ENCODE data around the gene C3orf70. TPM values are rescaled to one million over a fixed set of nuclear protein-coding genes. Genes with fewer than 3 reads are reported as not detected.

Gene C3orf70, protein sequence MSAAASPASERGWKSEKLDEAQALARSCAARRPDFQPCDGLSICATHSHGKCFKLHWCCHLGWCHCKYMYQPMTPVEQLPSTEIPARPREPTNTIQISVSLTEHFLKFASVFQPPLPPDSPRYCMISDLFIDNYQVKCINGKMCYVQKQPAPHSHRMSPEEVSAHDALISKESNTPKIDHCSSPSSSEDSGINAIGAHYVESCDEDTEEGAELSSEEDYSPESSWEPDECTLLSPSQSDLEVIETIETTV
- under 1 TPM in 1 of 2 experiments, not detected in 1; 0.07 TPM for total RNA-seq
- not detected for polyA plus RNA-seq

DNA sequence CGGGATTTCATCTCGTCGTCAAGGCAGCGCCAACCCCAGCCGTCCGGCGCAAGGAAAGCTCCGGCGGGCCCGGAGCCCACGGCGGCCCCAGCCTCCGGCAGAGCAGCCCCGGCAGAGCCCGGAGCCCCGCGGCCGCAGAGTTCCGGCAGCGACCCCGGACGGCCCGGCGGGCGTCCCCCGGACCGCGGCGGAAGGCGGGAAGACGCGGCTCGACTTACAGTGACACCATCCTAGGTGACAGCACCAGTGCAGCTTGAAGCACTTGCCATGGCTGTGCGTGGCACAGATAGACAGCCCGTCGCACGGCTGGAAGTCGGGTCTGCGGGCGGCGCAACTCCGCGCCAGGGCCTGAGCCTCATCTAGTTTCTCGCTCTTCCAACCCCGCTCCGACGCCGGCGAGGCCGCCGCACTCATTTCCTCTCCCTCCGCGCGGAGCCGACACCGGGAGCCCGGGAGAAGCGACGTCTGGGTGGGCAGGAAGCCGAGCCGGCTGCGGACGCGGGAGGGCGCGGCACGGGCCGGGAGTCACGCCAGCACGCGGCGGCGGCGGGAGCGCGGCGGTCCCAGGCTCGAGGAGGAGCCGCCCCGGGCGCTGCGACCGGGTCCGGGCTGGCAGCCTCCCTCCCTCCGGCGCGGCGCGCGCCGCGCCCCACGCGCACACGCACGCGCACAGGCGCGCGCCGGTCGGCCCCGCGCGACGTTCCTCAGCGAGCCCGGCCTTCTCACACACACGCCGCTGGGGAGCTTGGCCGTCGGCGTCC, at the start of gene C3orf70:
Gene C3orf70 (minus strand): TSS at position 651 of the 761 bp plus-strand sequence. CDS start 237 bp downstream, at position 414.
- Histone ChIP-seq H3K9me3 (ENCODE audit: low read length) (no peaks in the 10 kb centered on the region), H3K27me3 (ENCODE audit: insufficient read depth, low read length, poor library complexity, severe bottlenecking) (peaks cover 30% of the 10 kb centered on the region), H3K4me1 (ENCODE audit: insufficient read depth, low read length) (no peaks in the 10 kb centered on the region), H3K27ac (ENCODE audit: low read depth, low read length) (no peak within 1 kb of the TSS), H3K36me3 (ENCODE audit: insufficient read depth, low read length) (no peaks in the 10 kb centered on the region), H3K4me3 (ENCODE audit: low read length) (no peak within 1 kb of the TSS)
- Mint-ChIP-seq H3K27me3 (peaks cover 31 to 39% of the 10 kb centered on the region in 2 donors), H3K27ac (no peak within 1 kb of the TSS), H3K9me3 (peaks cover 0 to 2% (median 0%) of the 10 kb centered on the region in 5 donors), H3K4me1 (peaks cover 4 to 7% (median 7%) of the 10 kb centered on the region in 3 donors), H3K36me3 (no peaks in the 10 kb centered on the region), H3K4me3 (peak within 1 kb of the TSS; percentile 48 to 81 (median 70))
- CTCF ChIA-PET, result no interaction called here
- DNase-seq, result peak in 2 of 5 donors; percentile 6 to 7
- POLR2A ChIA-PET, result no interaction called here

DNA sequence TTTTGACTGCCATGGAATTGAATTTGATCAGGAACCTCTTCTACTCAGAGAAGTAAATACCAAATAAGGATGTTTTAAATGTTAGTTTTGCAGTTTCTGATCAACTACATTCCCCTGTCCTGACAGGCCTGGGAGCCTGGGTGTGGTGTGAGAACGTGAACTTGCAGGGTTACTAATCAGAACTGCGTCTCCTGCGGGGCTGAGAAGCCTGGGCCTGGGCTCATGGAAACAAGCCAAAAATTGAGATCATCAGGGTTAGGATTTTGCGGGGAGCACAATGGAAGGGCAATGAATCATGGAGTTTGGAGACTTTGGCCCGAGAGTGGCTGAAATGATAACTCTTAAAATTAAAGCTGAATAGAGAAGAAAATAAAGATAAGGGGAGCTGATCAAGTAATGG, 47.8 kb upstream of the C3orf70 start:
- H3K27me3 Mint-ChIP-seq, result no peaks in the 10 kb centered on the region
- no peaks in the 10 kb centered on the region for H3K9me3 Mint-ChIP-seq
- H3K36me3 ChIP-seq (ENCODE audit: insufficient read depth, low read length), result no peaks in the 10 kb centered on the region

DNA sequence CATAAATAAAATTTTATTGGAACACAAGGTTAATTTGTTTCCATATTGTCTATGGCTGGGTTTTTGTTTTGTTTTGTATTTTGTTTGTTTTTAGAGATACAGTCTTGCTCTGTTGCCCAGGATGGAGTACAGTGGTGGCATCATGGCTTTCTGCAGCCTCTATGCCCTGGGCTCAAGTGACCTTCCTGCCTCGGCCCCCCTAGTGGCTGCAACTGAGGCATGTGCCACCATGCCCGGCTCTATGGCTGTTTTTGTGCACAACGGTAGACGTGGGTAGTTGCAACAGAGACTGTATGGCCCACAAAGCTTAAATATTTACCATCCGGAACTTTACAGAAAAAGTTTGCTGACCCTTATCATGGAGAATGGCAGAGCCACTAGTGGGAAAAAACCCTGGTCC, 46.8 kb upstream of the C3orf70 start:
- no peaks in the 10 kb centered on the region for H3K27me3 ChIP-seq (ENCODE audit: insufficient read depth, low read length, poor library complexity, severe bottlenecking)
- H3K27ac Mint-ChIP-seq, result no peak overlapping the region
- no peaks in the 10 kb centered on the region for H3K4me1 ChIP-seq (ENCODE audit: insufficient read depth, low read length)
- DNase-seq, result no peak
- H3K27ac ChIP-seq (ENCODE audit: low read depth, low read length), result no peak overlapping the region
- H3K27me3 Mint-ChIP-seq, result no peaks in the 10 kb centered on the region
- no peaks in the 10 kb centered on the region for H3K9me3 ChIP-seq (ENCODE audit: low read length)
- H3K9me3 Mint-ChIP-seq, result peaks cover 0 to 4% (median 0%) of the 10 kb centered on the region in 5 donors
- H3K36me3 Mint-ChIP-seq, result peaks cover 3 to 23% (median 10%) of the 10 kb centered on the region in 3 donors
- H3K4me3 Mint-ChIP-seq, result no peak overlapping the region
- ChIA-PET CTCF (no interaction called here), POLR2A (no interaction called here)
- no peaks in the 10 kb centered on the region for H3K4me1 Mint-ChIP-seq
- H3K4me3 ChIP-seq (ENCODE audit: low read length), result no peak overlapping the region
- no peaks in the 10 kb centered on the region for H3K36me3 ChIP-seq (ENCODE audit: insufficient read depth, low read length)

More for the DNA sequence above, 47.8 kb upstream of the C3orf70 start:
- H3K27ac ChIP-seq (ENCODE audit: low read depth, low read length), result no peak overlapping the region
- Mint-ChIP-seq H3K4me3 (no peak overlapping the region), H3K36me3 (peaks cover 3 to 14% (median 10%) of the 10 kb centered on the region in 3 donors), H3K27ac (no peak overlapping the region), H3K4me1 (no peaks in the 10 kb centered on the region)
- ChIA-PET POLR2A (no interaction called here), CTCF (no interaction called here)
- H3K9me3 ChIP-seq (ENCODE audit: low read length), result no peaks in the 10 kb centered on the region
- H3K27me3 ChIP-seq (ENCODE audit: insufficient read depth, low read length, poor library complexity, severe bottlenecking), result no peaks in the 10 kb centered on the region
- no peak overlapping the region for H3K4me3 ChIP-seq (ENCODE audit: low read length)
- no peak for DNase-seq
- H3K4me1 ChIP-seq (ENCODE audit: insufficient read depth, low read length), result no peaks in the 10 kb centered on the region

DNA sequence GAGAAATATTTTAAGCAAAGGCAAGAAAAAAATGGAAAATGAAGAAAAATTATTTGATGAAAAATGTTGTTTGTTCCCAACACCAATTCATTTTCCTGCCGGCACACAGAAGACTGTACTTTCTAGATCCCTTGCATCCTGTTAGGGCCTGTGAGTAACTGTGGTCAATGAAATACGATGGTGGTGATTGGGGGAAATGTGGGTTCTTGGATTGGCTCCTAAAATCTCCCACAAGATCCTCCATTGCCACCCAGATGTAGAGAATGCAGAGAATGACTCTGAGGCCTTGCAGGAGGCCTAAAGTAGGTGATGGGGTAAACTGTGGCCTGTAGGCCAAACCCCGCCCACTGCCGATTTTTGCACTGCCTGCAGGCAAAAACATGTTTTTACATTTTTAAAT, 46.3 kb upstream of the C3orf70 start:
- H3K27me3 Mint-ChIP-seq, result no peaks in the 10 kb centered on the region
- POLR2A ChIA-PET, result no interaction called here
- no peak for DNase-seq
- Histone ChIP-seq H3K27ac (ENCODE audit: low read depth, low read length) (no peak overlapping the region), H3K36me3 (ENCODE audit: insufficient read depth, low read length) (no peaks in the 10 kb centered on the region), H3K27me3 (ENCODE audit: insufficient read depth, low read length, poor library complexity, severe bottlenecking) (no peaks in the 10 kb centered on the region), H3K4me1 (ENCODE audit: insufficient read depth, low read length) (no peaks in the 10 kb centered on the region), H3K9me3 (ENCODE audit: low read length) (no peaks in the 10 kb centered on the region), H3K4me3 (ENCODE audit: low read length) (no peak overlapping the region)
- CTCF ChIA-PET, result no interaction called here
- H3K4me3 Mint-ChIP-seq, result no peak overlapping the region
- no peak overlapping the region for H3K27ac Mint-ChIP-seq
- H3K4me1 Mint-ChIP-seq, result no peaks in the 10 kb centered on the region
- peaks cover 3 to 24% (median 10%) of the 10 kb centered on the region in 3 donors for H3K36me3 Mint-ChIP-seq
- peaks cover 0 to 4% (median 0%) of the 10 kb centered on the region in 5 donors for H3K9me3 Mint-ChIP-seq

DNA sequence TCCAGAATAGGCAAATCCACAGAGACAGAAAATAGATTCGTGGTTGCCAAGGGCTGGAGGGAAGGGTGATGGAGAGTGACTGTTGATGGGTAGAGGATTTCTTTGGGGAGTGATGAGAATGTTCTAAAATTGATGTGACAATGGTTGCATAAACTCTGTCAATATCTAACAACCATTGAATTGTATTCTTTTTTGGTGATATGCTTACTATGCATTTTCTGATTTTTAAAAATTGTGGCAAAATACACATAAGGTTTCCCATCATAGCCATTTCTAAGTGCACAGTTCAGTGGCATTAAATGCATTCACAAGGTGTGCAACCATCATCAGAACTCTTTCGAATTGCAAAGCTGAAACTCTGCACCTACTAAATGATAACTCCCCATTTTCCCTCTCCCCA, 44.2 kb upstream of the C3orf70 start:
- ChIA-PET CTCF (no interaction called here), POLR2A (no interaction called here)
- Mint-ChIP-seq H3K27me3 (no peaks in the 10 kb centered on the region), H3K9me3 (peaks cover 0 to 4% (median 0%) of the 10 kb centered on the region in 5 donors), H3K4me1 (no peaks in the 10 kb centered on the region), H3K4me3 (no peak overlapping the region), H3K27ac (no peak overlapping the region), H3K36me3 (peaks cover 5 to 28% (median 8%) of the 10 kb centered on the region in 3 donors)
- H3K4me1 ChIP-seq (ENCODE audit: insufficient read depth, low read length), result no peaks in the 10 kb centered on the region
- H3K36me3 ChIP-seq (ENCODE audit: insufficient read depth, low read length), result no peaks in the 10 kb centered on the region
- no peaks in the 10 kb centered on the region for H3K27me3 ChIP-seq (ENCODE audit: insufficient read depth, low read length, poor library complexity, severe bottlenecking)
- no peak overlapping the region for H3K27ac ChIP-seq (ENCODE audit: low read depth, low read length)
- H3K9me3 ChIP-seq (ENCODE audit: low read length), result no peaks in the 10 kb centered on the region
- H3K4me3 ChIP-seq (ENCODE audit: low read length), result no peak overlapping the region
- no peak for DNase-seq

DNA sequence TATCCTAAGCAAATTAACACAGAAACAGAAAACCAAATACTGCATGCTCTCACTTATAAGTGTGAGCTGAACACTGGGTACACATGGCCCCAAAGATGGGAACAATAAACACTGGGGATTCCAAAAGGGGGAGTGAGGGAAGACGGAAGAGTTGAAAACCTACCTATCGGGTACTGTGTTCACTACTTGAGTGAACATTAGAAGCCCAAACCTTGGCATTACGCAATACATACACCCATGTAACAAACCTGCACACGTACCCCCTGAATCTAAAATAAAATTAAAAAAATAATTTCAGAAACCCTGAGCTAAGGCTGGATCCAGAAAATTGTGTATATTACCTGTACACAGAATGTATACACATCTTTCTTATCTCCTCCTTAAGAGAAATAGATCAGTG, 42.8 kb upstream of the C3orf70 start:
- Mint-ChIP-seq H3K36me3 (peaks cover 2 to 25% (median 3%) of the 10 kb centered on the region in 3 donors), H3K4me1 (no peaks in the 10 kb centered on the region), H3K27ac (no peak overlapping the region), H3K27me3 (no peaks in the 10 kb centered on the region), H3K4me3 (no peak overlapping the region), H3K9me3 (peaks cover 0 to 4% (median 0%) of the 10 kb centered on the region in 5 donors)
- H3K4me3 ChIP-seq (ENCODE audit: low read length), result no peak overlapping the region
- ChIA-PET CTCF (no interaction called here), POLR2A (no interaction called here)
- H3K36me3 ChIP-seq (ENCODE audit: insufficient read depth, low read length), result no peaks in the 10 kb centered on the region
- no peaks in the 10 kb centered on the region for H3K4me1 ChIP-seq (ENCODE audit: insufficient read depth, low read length)
- no peak overlapping the region for H3K27ac ChIP-seq (ENCODE audit: low read depth, low read length)
- DNase-seq, result no peak
- H3K27me3 ChIP-seq (ENCODE audit: insufficient read depth, low read length, poor library complexity, severe bottlenecking), result no peaks in the 10 kb centered on the region
- H3K9me3 ChIP-seq (ENCODE audit: low read length), result no peaks in the 10 kb centered on the region

DNA sequence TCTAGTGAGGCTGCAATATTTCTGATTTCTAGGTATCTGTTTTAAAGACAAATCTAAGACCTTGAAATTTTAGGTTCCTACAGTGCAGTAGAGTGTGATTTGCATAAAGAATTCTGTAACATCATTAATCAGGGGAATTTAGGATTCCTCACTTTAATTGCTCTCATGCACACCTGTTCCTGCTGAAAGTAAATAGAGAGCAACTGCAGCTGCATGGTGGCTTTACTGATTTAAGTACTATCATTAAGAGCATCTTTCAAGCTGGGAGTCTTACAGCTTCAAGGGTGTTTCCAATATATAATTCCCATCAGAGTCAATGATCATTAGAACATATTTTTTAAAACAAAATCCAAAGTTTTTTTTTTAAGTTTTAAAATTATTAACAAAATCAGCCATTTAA, 36.0 kb upstream of the C3orf70 start:
- Histone ChIP-seq H3K27me3 (ENCODE audit: insufficient read depth, low read length, poor library complexity, severe bottlenecking) (no peaks in the 10 kb centered on the region), H3K9me3 (ENCODE audit: low read length) (no peaks in the 10 kb centered on the region), H3K27ac (ENCODE audit: low read depth, low read length) (no peak overlapping the region), H3K4me1 (ENCODE audit: insufficient read depth, low read length) (no peaks in the 10 kb centered on the region), H3K36me3 (ENCODE audit: insufficient read depth, low read length) (no peaks in the 10 kb centered on the region), H3K4me3 (ENCODE audit: low read length) (no peak overlapping the region)
- no peaks in the 10 kb centered on the region for H3K4me1 Mint-ChIP-seq
- H3K4me3 Mint-ChIP-seq, result no peak overlapping the region
- H3K27ac Mint-ChIP-seq, result no peak overlapping the region
- DNase-seq, result no peak
- peaks cover 0 to 7% of the 10 kb centered on the region in 2 donors for H3K27me3 Mint-ChIP-seq
- peaks cover 2 to 13% (median 3%) of the 10 kb centered on the region in 3 donors for H3K36me3 Mint-ChIP-seq
- H3K9me3 Mint-ChIP-seq, result no peaks in the 10 kb centered on the region
- POLR2A ChIA-PET, result no interaction called here
- CTCF ChIA-PET, result no interaction called here

DNA sequence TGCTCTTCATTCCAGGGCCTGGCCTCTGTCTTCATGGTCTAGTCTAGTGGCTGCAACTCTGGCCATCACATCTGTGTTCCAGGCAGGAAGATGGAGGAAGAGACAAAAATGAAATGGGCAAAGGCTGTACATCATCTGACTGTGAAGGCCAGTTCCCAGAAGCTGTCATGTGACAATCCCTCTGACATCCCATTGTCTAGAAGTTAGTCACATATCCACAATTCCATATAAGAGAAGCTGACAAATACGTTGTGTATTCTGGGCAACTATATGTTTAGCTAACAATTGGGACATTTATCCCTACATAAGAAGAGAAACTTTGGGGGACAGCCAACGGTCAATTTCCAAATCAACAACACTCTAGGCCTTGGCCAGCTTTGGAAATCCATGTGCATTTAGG, 34.5 kb upstream of the C3orf70 start:
- H3K4me3 ChIP-seq (ENCODE audit: low read length), result no peak overlapping the region
- no peak for DNase-seq
- CTCF ChIA-PET, result no interaction called here
- POLR2A ChIA-PET, result no interaction called here
- no peaks in the 10 kb centered on the region for H3K9me3 Mint-ChIP-seq
- peaks cover 0 to 7% (median 0%) of the 10 kb centered on the region in 3 donors for H3K36me3 Mint-ChIP-seq
- no peaks in the 10 kb centered on the region for H3K4me1 ChIP-seq (ENCODE audit: insufficient read depth, low read length)
- H3K27ac ChIP-seq (ENCODE audit: low read depth, low read length), result no peak overlapping the region
- peaks cover 0 to 7% of the 10 kb centered on the region in 2 donors for H3K27me3 Mint-ChIP-seq
- H3K4me3 Mint-ChIP-seq, result no peak overlapping the region
- H3K27me3 ChIP-seq (ENCODE audit: insufficient read depth, low read length, poor library complexity, severe bottlenecking), result no peaks in the 10 kb centered on the region
- H3K36me3 ChIP-seq (ENCODE audit: insufficient read depth, low read length), result no peaks in the 10 kb centered on the region
- H3K4me1 Mint-ChIP-seq, result no peaks in the 10 kb centered on the region
- no peaks in the 10 kb centered on the region for H3K9me3 ChIP-seq (ENCODE audit: low read length)
- no peak overlapping the region for H3K27ac Mint-ChIP-seq

Data from CD8-positive, alpha-beta memory T cell (primary cell).